Measurements from ENCODE around the gene SOX14.

SOX14 gene

DNA sequence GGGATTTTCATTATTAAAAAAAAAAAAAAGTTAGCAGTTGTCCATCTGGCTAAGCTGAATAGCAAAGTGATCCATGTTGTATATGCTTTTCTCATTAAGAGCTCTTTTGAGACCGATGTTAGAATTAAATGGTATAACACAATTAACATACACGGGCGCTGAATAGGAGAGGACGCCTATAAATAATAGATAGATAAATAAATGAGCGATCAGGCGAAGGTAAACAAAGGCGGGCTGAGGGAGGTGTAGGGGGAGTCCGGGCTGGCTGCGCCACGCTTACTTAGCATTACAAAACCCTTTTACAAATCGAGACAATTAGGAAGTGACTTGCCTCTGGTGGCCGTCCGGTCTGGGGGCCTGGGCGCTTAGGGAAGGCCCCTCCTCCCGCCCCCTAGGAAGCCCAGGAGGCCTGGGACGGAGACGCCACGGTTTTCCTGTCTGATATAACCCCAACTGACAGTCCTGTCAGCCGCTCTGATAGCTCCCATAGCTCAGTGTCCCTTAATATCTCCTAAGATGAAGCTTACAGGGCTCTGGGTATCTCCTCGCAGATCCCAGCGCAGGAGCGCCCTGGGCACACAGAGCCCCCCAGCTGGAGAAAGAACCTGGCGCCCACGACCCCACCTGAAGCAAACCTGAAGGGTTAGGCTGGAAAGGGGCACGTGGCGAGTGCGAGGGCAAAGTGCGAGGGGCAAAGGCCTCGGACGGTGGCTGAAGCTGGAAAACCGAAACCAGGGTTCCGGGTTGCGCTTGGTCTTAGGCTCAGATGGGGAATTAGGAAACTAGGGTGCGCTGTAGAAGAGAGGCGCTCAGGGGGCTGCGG, 3.6 kb downstream of the SOX14 start:
- DNase-seq (ENCODE audit: low read depth in 2 of 2, low spot score in 1 of 2): no peak

DNA sequence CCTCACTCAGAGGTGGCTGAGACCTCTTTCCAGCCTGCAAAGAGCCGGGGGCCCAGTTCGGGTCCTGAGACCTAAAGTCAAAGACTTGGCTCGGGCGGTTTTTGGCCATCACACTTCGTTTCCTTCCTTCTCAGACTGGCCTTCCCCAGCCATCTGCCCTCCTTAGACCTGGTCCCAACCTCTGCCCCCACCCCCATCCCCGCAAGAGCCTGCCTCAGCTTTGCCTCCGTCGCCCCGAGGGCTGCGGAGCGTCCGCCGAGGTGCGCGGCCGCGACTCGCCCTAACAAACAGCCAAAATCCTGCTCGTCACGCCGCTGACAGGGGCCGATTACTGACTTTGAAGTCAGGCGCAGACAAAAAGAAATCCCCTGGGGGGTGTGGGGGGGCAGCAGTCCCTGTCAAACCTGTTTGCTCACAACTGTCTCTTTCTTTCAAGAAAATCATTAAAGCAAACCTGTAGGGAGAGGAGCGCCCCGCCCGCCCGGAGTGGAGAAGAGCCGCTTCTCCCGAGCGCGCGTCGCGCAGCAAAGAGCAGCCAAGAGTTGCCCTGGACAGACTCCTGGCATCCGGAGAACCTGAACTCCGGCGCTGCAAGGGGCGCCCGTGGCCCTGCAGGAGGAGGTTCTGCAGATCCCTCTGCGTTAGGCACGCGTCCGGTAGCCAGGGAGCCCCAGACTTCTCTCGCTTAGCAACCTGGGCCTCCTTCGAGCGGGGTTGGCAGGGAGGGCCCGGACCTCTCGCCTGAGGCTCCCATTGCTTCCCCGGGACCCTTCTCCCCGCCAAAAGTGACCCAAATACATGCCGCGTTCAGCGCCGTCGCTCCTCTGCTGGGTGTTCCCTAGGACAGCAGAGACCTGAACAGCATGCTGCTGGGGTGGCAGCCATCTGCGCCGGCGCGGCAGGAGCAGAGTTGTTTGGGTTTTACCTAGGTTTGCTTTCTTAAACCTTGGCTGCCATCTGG, 4.5 kb downstream of the SOX14 start:
- no peak for DNase-seq (ENCODE audit: low read depth in 2 of 2, low spot score in 1 of 2)

DNA sequence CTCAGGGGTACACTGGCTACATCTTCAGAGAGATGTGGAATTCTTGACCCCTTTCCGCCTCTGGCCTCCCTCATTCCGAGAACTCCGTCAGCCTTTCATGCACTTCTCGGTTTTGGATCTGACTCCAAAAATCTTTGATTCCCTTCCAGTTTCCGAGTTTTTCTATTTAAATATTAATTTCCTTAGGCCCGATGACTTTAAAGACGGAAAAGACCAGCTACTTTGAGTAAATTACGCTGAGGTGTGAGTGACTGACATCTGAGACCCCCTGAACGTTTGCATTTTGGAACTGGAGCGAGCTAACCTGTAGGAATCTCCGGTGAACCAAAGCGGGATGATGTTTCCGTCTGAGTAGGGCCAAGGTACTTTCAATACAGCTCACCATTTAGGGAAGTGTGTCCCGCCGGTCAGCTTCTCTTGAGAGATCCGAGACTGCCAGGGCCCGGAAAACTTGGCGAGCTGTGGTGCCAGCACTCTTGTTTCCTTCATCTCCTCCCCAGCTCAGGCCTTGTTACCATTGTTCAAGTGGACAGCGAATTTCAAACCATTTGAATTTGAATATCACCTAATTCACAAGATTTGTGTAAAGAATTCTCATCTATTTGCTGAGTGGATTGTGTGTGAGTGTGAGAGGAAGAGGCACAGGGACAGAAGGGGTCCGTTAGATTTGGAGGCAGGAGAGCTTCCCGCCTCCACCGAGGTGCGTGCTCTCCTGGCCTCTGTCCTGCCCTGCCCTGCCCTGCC, 5.4 kb downstream of the SOX14 start:
- DNase-seq (ENCODE audit: low read depth in 2 of 2, low spot score in 1 of 2): no peak

DNA sequence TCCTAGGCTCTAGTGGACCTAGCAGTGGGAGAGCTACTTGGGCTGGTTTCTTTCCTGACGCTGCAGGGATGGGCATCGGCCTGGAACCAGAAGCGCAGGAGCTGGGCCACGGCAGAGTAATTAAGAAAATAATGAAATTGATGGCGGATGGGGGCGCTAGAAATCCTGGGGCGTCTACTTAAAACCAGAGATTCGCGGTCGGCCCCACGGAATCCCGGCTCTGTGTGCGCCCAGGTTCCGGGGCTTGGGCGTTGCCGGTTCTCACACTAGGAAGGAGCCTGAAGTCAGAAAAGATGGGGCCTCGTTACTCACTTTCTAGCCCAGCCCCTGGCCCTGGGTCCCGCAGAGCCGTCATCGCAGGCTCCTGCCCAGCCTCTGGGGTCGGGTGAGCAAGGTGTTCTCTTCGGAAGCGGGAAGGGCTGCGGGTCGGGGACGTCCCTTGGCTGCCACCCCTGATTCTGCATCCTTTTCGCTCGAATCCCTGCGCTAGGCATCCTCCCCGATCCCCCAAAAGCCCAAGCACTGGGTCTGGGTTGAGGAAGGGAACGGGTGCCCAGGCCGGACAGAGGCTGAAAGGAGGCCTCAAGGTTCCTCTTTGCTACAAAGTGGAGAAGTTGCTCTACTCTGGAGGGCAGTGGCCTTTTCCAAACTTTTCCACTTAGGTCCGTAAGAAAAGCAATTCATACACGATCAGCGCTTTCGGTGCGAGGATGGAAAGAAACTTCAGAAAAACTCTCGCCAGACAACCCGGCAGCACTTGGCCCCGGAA, 6.1 kb downstream of the SOX14 start:
- DNase-seq (ENCODE audit: low read depth in 2 of 2, low spot score in 1 of 2): no peak

DNA sequence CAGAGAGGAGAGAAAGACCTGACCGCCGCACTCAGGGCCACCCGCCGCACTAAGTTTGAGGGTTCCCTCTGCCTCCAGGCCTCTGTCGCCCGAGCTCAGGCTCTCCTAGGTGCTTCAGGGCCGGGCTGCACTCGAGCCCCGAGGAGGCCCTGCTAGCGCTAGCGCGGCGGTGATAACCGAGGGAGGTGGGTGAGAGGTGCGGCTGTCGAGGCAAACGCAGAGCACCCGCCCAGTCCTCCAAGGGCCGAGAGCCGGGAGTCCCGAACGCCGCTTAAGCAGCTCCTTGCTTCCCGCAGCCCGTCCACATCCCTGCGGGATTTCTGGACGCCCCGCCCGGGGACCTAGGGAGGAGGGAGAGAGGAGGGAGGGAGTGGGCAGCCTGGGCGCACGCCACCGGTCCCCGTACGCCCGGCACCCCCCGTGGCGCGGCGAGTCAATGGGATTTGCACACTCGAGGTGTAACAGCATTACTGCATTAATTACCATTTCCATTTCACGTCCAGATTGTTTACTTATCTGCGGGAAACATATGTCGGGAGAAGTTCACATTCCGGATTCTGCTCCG, 6.8 kb downstream of the SOX14 start:
- no peak for DNase-seq (ENCODE audit: low read depth in 2 of 2, low spot score in 1 of 2)

DNA sequence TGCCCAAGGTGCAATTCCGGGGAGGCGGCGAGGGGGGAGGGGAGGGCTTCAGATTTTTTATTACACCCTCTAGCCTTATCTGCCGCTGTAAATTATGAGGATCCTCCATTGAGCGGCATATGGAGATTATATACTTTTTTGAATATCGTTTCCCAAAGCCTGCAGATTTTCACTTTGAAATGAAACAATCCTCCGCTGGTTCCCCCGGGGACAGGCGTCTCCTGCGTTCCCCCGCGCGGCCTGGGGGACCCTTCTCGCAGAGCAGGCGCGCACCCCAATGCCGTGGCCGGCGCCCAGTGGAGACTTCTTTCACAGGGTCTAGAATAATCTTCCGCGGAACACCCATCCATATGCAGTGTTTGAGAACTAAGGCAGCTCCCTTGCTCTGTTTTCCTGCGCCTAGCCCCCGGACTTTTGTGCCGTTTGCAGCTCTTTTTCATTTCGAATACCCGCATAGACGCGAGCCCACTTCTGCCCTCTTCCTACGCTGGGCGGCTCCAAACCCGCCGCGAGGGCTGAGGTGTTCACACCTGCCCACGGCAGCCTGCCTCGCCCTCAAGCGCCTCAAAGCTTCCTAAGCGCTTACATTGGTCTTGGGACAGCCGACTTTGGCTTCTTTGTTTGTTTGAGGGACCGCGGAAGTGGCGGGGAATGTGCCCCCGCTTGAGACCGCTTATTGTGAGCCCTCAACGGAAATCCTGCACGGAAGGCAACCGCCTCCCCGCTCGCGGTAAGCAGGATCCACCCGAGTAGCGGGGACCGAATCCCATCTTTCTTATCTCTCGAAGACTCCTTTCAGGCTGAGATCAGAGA, 7.5 kb downstream of the SOX14 start:
- DNase-seq (ENCODE audit: low read depth in 2 of 2, low spot score in 1 of 2): no peak

DNA sequence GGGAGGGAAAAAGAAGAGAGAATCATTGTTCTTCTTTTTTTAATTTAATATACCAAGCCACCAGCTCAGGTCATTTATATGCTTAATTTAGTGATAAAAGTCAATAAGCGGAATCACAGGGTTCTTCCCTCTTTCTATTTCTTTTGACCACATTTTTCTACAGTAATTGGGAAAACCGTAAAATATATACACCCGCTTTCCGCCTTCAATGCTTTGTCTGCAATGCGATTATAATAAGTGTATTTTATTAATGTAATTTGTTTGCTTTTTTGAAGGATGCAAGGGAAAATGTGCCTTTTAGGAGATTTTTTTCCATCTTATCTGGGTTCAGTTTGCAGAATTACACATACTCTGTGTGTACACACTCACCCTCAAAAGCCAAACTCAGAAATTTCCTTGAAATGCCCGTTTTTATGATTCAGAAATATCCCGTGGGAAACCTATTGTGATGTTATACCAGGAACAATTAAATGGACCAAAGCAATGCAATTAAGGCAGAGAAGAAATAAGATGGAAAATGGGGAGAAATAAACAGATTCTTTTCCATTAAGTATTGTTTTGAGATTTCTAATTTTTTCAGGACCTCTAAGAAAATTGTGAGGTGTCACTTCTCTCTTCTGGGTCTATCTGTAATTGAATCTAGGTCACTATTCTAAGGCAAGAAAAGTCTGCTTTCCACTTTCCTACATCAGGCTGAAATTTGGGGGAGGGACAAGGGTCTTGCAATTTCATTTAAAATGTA, 8.3 kb downstream of the SOX14 start:
- DNase-seq (ENCODE audit: low read depth in 2 of 2, low spot score in 1 of 2): no peak

DNA sequence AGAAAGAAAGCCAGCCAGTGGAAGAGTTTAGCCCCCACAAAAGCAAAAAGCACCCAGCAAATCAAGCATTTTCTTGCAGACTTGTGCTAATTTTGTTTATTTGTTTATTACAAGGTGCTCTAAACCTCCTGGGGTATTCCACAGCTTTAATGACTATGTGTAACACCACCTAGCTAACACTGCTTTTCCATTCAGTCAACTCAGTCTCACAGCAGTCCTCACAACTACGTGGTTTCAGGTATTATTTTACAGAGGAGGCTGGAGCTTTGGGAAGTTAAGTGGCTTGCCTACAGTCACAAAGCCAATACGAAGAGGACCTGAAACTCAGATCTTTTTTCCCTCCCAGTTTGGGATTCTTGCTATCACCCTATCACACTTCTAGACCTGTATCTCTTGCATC, 14.8 kb downstream of the SOX14 start:
- DNase-seq (ENCODE audit: low read depth in 2 of 2, low spot score in 1 of 2): no peak

DNA sequence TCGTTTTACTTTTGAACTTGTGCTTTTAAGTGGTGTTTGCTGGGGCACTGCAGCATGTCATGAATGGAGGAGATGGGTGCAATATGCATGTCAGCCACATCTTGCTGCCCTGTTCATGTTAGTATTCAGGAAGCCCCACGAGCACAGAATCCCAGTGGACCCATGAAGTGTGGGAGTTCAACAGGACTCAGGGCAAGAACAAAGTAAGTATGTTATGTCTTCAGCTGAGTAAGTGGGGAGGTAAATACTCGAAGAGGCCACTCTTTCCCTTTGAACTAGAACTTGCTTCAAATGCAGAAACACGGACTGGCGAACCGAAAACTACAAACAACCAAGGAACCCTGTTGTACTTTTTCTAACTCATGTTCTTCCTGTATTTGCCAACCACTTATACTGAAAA, 23.4 kb downstream of the SOX14 start:
- no peak for DNase-seq (ENCODE audit: low read depth in 2 of 2, low spot score in 1 of 2)

DNA sequence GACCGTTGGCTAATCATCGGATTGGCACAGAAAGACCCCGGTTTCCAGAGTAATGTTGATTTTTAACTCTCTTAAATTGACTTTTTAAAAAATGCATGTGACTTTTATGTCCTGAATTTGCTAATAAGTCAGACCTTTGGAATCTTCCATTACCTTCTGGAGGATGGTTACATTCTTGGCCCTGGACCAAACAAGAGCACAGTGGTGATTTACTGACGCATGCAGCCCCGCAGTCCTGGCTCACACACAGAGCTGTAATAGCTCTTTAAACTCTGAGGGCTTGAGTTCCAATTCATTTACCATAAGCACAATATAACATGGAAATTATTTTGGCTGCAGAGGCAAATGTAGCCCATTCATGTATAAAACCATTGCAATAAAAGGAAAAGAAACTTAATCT, 25.1 kb downstream of the SOX14 start:
- no peak for DNase-seq (ENCODE audit: low read depth in 2 of 2, low spot score in 1 of 2)

DNA sequence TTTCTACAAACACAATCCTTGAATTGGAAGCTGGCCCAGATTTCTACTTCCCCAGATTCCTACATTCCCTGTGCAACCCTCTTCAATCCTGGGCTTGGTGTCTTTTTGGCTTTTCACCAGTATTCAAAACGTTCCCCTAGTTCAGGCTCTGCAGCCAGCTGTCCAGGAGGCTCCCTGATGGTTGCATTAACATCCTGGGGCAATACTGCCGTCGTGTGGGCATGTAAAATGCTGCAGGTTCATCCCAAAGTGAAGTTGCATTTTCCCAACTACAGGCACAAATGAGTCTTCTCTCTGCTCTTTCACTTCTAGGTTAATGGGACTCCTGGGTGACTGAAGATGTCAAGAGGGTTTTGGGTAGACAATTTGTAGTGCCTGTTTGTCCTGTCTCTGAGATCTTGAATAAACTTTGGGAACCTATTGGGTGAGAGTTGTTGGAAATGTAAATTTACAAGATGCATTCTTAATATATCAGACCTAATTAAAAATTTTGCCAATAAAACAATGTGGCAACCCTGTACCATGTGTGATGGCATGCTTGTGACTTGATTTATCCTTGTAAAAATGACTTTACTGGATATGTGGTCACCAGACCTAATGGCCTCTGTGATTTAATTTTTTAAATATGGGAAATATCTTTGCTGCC, 28.6 kb downstream of the SOX14 start:
- DNase-seq (ENCODE audit: low read depth in 2 of 2, low spot score in 1 of 2): no peak

DNA sequence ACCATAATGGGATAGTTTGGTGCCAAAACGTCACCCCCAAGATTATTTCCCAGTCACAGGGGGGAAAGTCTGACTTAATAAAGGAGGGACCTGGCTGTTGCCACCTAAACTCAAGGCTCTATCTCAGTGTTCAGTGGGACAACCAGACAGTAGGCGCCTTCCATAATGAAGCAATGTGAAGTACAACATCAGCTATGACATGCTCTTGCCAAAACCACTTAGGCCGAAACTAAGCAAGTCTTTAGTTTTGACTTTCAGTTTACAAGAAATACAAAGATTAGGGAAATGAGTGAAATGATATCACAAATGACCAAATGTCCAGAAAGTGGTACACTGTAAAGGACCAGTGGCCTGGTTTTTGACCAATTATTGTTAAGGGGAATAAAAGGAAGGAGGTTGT, 32.9 kb downstream of the SOX14 start:
- DNase-seq (ENCODE audit: low read depth in 2 of 2, low spot score in 1 of 2): no peak

DNA sequence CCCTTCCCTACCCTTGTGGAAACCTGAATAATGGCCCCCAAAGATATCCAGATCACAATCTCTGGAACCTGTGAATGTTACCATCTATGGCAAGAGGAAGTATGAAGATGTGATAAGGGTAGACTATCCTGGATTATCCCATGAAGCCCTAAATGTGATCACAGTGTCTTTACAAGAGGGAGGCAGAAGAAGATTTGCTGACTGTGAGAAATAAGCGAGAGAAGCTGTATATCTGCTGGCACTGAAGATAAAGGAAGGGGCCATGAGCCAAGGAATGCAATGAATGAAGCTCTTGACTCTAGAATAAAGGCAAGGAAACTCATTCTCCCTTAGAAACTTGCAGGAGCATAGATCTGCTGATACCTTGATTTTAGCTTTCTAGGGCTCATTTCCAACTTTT, 39.1 kb downstream of the SOX14 start:
- no peak for DNase-seq (ENCODE audit: low read depth in 2 of 2, low spot score in 1 of 2)

DNA sequence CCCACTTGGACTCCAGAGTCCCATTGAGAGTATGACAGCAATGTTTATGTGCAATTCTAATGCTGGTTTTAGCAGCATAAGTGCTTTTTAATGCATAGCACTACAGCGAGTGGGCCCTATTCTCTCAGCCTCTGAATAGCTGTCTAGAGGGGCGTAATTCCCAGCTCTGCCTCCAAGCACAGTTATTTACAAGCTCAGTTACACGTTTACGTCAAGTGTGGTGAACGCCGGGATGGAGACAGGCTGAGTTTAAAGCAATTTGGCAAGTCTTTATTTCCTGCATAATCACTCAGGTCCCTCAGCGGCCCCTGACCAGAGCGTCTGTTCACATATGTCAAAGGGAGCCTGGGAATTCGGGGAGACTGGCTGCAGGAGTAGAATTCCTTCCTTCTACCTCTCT, 43.9 kb downstream of the SOX14 start:
- no peak for DNase-seq (ENCODE audit: low read depth in 2 of 2, low spot score in 1 of 2)

DNA sequence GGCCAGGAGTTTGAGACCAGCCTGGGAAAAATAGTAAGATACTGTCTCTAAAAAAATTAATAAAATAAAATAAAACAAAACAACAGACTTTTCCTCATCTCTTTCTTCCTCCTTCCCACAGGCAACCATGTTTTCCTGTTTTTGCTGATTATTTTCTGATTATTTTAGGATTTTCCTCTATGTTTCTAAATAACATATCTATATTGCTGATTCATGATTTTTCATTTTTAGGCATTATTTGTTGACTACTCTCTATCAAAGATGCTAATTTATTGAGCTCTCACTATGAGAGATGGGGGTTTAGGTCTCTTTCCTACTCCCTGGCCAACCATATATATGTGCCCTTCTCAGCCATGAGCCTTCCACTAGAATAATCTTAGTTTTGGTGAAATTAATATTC, 45.4 kb downstream of the SOX14 start:
- DNase-seq (ENCODE audit: low read depth in 2 of 2, low spot score in 1 of 2): no peak

DNA sequence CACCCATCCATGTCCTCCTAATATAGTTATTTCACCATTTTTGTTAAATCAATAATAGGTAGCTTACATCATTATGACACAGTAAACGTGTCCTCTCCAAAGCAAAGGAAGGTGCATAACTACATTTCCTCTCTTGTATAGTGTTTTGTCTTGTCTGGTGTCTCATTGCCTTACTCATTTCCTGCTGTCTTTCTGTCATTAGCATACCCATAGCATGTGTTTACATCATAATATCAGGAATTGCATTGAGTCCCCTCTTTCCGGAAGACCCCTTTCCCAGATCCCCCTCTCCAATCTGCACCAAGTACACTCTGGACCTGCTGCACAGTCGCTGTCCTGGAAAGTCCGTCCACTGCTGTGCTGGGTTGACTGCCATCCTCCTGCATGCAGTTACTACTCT, 47.9 kb downstream of the SOX14 start:
- DNase-seq (ENCODE audit: low read depth in 2 of 2, low spot score in 1 of 2): no peak

DNA sequence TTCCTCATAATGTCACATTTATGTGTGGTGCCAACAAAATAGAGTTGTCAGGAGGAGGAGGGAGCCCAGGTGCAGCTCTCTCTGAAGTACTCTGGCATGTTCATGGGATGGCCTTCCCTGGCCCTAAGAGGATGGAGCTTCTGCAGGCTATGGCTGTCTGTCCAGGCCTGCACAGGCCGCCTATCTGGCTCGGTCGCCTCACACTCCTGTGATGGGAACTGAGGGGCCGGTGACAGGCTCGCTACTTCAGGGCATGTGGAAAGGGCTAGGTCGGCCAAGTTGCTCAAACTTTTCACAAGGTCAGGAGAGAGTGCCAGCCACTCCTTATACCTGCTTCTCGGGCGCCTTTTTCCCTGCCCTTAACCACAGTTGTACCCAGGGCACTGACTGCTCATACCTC, 51.1 kb downstream of the SOX14 start:
- DNase-seq (ENCODE audit: low read depth in 2 of 2, low spot score in 1 of 2): no peak
